GM12878 (cell line): ENCODE data around the gene CGN. TPM values are rescaled to one million over a fixed set of nuclear protein-coding genes. Genes with fewer than 3 reads are reported as not detected.

Experiments used
- KDM1A ChIP-seq: fragments of 200-600 bp; sonication (generic); IDR thresholded peaks from 2 replicates; pipeline ENCODE4 v1.6.1; 2016; ENCODE audit warnings: borderline replicate concordance
- NFYA ChIP-seq: IDR thresholded peaks from 2 replicates; pipeline ENCODE4 v1.6.1; 2011; ENCODE audit warnings: low read depth, mild to moderate bottlenecking, low read length, improper control_type of control experiment, borderline replicate concordance
- RCOR1 ChIP-seq: conservative IDR thresholded peaks from 2 replicates; pipeline ENCODE4 v1.6.1; 2012; ENCODE audit warnings: low read depth, low read length, improper control_type of control experiment
- polyA plus RNA-seq, 11 experiments: library from polyadenylated mRNA; depleted of rRNA in 4 of 11; unstranded in 6 of 11; stranded (reverse) in 5 of 11; fragments of >200 nt; fragmentation: Nextera tagmentation in 4 of 11; fragmentation: Illumina TruSeq in 1 of 11; extraction: Ambion mirVana in 4 of 11; extraction: Trizol in 1 of 11; gene quantifications; 1 replicate in 1 of 11; 2 replicates in 10 of 11; pipeline versions ENCODE4 v1.2.1 to v1.2.3, GENCODE V29; 2011 to 2016; ENCODE audit warnings: inconsistent platforms in 2 of 11, missing spikeins in 2 of 11, low read depth in 1 of 11
- total RNA-seq, 4 experiments: library from RNA; depleted of rRNA in 3 of 4; stranded (reverse); fragments of >200 nt in 3 of 4; fragmentation: Illumina TruSeq in 1 of 4; extraction: Trizol in 1 of 4; gene quantifications; 2 replicates each; pipeline versions ENCODE4 v1.2.1 to v1.2.3, GENCODE V29; 2013 to 2021
- TF ChIP-seq, protein P1 (sequence below): fragments of 450-650 bp; IDR thresholded peaks from 2 replicates; pipeline ENCODE4 v1.6.1; 2017; ENCODE audit warnings: mild to moderate bottlenecking, moderate library complexity
- TF ChIP-seq, protein P2 (sequence below): IDR thresholded peaks from 2 replicates; pipeline ENCODE4 v1.6.1; 2012; ENCODE audit warnings: mild to moderate bottlenecking, low read depth, low read length
- TF ChIP-seq, protein P3 (sequence below): IDR thresholded peaks from 2 replicates; pipeline ENCODE4 v1.6.1; 2012; ENCODE audit warnings: low read depth, low read length, improper control_type of control experiment

CGN gene
- total and polyA plus RNA-seq, 10 of the 15 experiments (the other 5 are each of a cell fraction or from before 2014, with no cell fraction given) = 0.11 to 6.5 (median 3.4) TPM

DNA sequence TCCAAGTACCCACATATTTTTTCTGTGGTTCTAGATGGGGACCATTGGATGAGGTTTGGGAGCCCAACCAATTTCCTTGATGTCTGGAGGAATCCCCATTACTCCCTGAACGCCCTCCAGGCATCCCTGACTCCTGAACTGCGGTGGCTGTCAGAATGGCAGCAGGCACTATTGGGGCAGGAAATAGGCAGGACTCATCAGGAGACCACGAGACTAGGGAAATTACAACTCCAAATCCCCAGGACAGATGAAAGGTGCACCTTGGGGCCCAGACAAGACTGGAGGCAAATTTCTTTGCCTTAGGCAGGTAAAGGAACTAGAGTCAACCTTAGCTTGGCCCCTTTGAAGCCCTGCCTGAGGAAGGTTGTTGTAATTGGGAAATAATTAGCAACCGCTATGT lies 1.1 kb downstream of the CGN start (continued):
- TF ChIP-seq, protein P1, sequence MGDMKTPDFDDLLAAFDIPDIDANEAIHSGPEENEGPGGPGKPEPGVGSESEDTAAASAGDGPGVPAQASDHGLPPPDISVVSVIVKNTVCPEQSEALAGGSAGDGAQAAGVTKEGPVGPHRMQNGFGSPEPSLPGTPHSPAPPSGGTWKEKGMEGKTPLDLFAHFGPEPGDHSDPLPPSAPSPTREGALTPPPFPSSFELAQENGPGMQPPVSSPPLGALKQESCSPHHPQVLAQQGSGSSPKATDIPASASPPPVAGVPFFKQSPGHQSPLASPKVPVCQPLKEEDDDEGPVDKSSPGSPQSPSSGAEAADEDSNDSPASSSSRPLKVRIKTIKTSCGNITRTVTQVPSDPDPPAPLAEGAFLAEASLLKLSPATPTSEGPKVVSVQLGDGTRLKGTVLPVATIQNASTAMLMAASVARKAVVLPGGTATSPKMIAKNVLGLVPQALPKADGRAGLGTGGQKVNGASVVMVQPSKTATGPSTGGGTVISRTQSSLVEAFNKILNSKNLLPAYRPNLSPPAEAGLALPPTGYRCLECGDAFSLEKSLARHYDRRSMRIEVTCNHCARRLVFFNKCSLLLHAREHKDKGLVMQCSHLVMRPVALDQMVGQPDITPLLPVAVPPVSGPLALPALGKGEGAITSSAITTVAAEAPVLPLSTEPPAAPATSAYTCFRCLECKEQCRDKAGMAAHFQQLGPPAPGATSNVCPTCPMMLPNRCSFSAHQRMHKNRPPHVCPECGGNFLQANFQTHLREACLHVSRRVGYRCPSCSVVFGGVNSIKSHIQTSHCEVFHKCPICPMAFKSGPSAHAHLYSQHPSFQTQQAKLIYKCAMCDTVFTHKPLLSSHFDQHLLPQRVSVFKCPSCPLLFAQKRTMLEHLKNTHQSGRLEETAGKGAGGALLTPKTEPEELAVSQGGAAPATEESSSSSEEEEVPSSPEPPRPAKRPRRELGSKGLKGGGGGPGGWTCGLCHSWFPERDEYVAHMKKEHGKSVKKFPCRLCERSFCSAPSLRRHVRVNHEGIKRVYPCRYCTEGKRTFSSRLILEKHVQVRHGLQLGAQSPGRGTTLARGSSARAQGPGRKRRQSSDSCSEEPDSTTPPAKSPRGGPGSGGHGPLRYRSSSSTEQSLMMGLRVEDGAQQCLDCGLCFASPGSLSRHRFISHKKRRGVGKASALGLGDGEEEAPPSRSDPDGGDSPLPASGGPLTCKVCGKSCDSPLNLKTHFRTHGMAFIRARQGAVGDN = no peak
- TF ChIP-seq RCOR1 = no peak
- TF ChIP-seq, protein P2, sequence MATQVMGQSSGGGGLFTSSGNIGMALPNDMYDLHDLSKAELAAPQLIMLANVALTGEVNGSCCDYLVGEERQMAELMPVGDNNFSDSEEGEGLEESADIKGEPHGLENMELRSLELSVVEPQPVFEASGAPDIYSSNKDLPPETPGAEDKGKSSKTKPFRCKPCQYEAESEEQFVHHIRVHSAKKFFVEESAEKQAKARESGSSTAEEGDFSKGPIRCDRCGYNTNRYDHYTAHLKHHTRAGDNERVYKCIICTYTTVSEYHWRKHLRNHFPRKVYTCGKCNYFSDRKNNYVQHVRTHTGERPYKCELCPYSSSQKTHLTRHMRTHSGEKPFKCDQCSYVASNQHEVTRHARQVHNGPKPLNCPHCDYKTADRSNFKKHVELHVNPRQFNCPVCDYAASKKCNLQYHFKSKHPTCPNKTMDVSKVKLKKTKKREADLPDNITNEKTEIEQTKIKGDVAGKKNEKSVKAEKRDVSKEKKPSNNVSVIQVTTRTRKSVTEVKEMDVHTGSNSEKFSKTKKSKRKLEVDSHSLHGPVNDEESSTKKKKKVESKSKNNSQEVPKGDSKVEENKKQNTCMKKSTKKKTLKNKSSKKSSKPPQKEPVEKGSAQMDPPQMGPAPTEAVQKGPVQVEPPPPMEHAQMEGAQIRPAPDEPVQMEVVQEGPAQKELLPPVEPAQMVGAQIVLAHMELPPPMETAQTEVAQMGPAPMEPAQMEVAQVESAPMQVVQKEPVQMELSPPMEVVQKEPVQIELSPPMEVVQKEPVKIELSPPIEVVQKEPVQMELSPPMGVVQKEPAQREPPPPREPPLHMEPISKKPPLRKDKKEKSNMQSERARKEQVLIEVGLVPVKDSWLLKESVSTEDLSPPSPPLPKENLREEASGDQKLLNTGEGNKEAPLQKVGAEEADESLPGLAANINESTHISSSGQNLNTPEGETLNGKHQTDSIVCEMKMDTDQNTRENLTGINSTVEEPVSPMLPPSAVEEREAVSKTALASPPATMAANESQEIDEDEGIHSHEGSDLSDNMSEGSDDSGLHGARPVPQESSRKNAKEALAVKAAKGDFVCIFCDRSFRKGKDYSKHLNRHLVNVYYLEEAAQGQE = no peak
- TF ChIP-seq, protein P3, sequence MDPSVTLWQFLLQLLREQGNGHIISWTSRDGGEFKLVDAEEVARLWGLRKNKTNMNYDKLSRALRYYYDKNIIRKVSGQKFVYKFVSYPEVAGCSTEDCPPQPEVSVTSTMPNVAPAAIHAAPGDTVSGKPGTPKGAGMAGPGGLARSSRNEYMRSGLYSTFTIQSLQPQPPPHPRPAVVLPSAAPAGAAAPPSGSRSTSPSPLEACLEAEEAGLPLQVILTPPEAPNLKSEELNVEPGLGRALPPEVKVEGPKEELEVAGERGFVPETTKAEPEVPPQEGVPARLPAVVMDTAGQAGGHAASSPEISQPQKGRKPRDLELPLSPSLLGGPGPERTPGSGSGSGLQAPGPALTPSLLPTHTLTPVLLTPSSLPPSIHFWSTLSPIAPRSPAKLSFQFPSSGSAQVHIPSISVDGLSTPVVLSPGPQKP = no peak
- TF ChIP-seq NFYA = no peak
- no peak for TF ChIP-seq KDM1A
